Mesendoderm (in vitro differentiated cells): Measurements from ENCODE around the gene MSRB3.

Source experiments
- DNase-seq: peaks from one replicate; pipeline ENCODE4 v3.0.0; 2013
- H2AK5ac ChIP-seq: 2 replicates; pipeline ENCODE4 v1.6.1; 2013; ENCODE audit warnings: low read length, inconsistent platforms
- H2BK120ac ChIP-seq: 2 replicates; pipeline ENCODE4 v1.6.1; 2013; ENCODE audit warnings: low read depth, mild to moderate bottlenecking, low read length, moderate library complexity, mixed read lengths
- H2BK15ac ChIP-seq: replicated peaks from 2 replicates; pipeline ENCODE4 v1.6.1; 2013; ENCODE audit warnings: low read depth, mild to moderate bottlenecking, moderate library complexity
- H2BK5ac ChIP-seq: 2 replicates; pipeline ENCODE4 v1.6.1; 2013; ENCODE audit warnings: low read length, inconsistent platforms
- H3K18ac ChIP-seq: 2 replicates; pipeline ENCODE4 v1.6.1; 2013; ENCODE audit warnings: mild to moderate bottlenecking, low read length, mixed read lengths
- H3K23ac ChIP-seq: one replicate; pipeline ENCODE4 v1.6.1; 2013; ENCODE audit warnings: low read length
- H3K27ac ChIP-seq: 2 replicates; pipeline ENCODE4 v1.5.1; 2013; ENCODE audit warnings: low read depth, mild to moderate bottlenecking, inconsistent platforms, low read length, moderate library complexity
- H3K27me3 ChIP-seq: 2 replicates; pipeline ENCODE4 v1.6.1; 2013; ENCODE audit warnings: low read length, control low read depth, mild to moderate bottlenecking, inconsistent platforms; ENCODE audit not compliant: insufficient read depth, poor library complexity
- H3K36me3 ChIP-seq: 2 replicates; pipeline ENCODE4 v1.6.1; 2013; ENCODE audit warnings: low read length, inconsistent platforms; ENCODE audit not compliant: control insufficient read depth, insufficient read depth
- H3K4ac ChIP-seq: one replicate; pipeline ENCODE4 v1.6.1; 2013; ENCODE audit warnings: low read depth, mild to moderate bottlenecking, low read length, moderate library complexity
- H3K4me1 ChIP-seq: 2 replicates; pipeline ENCODE4 v1.6.1; 2013; ENCODE audit warnings: low read depth, low read length, inconsistent platforms; ENCODE audit not compliant: control insufficient read depth
- H3K4me2 ChIP-seq: 2 replicates; pipeline ENCODE4 v1.6.1; 2013; ENCODE audit warnings: low read length
- H3K4me3 ChIP-seq: 2 replicates; pipeline ENCODE4 v1.5.1; 2013; ENCODE audit warnings: mild to moderate bottlenecking, low read length
- H3K56ac ChIP-seq: one replicate; pipeline ENCODE4 v1.6.1; 2013; ENCODE audit warnings: low read length
- H3K79me1 ChIP-seq: 2 replicates; pipeline ENCODE4 v1.6.1; 2013; ENCODE audit warnings: low read length, inconsistent platforms
- H3K79me2 ChIP-seq: 2 replicates; pipeline ENCODE4 v1.6.1; 2013; ENCODE audit warnings: mild to moderate bottlenecking, low read length; ENCODE audit not compliant: control insufficient read depth, insufficient read depth
- H3K9ac ChIP-seq: 2 replicates; pipeline ENCODE4 v1.6.1; 2013; ENCODE audit warnings: low read length, inconsistent platforms
- H4K5ac ChIP-seq: one replicate; pipeline ENCODE4 v1.6.1; 2013; ENCODE audit warnings: low read length
- H4K8ac ChIP-seq: one replicate; pipeline ENCODE4 v1.6.1; 2013; ENCODE audit warnings: low read depth, mild to moderate bottlenecking, control low read depth, low read length, moderate library complexity
- WGBS: extraction: QIAGEN DNeasy Blood & Tissue Kit; methylation state at CpG from one replicate; pipeline ENCODE4 v1.1.7; 2013; ENCODE audit warnings: low lambda C conversion rate, missing lambda C conversion rate; ENCODE audit not compliant: insufficient coverage; ENCODE audit errors: extremely low coverage; 5-methylcytosine and 5-hydroxymethylcytosine counted together

The MSRB3 gene

DNA sequence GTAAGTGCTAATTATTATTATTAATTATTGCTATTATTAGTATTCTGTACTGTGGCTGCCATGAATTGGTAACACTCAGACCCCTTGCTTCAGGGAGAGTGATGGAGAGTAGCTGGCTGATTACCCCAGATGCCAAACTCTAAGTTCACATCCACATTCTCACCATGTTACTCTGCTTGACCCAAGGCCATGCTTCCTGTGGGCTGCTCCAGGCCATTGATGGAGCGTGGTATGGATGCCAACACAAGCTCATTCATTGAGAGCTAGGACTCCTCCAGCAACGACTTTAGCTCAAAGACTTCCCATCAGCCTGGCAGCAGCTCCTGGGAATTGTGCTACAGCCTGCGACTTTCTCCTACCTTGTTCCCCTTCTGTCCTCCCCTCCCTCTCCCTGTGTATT is 233.4 kb downstream of the MSRB3 start:
- WGBS, result no CpG with 5 or more reads among the region's 3 CpGs
- DNase-seq, result no peak
- no peak overlapping the region for H3K18ac ChIP-seq

More for the DNA sequence above, 233.4 kb downstream of the MSRB3 start:
- H3K36me3 ChIP-seq, result no peaks in the 10 kb centered on the region
- no peak overlapping the region for H2BK5ac ChIP-seq
- H3K27me3 ChIP-seq, result no peaks in the 10 kb centered on the region
- no peak overlapping the region for H3K4me2 ChIP-seq
- no peak overlapping the region for H3K9ac ChIP-seq
- no peak overlapping the region for H3K23ac ChIP-seq
- H3K56ac ChIP-seq, result no peak overlapping the region
- no peaks in the 10 kb centered on the region for H3K79me2 ChIP-seq
- no peak overlapping the region for H2AK5ac ChIP-seq
- H4K8ac ChIP-seq, result no peak overlapping the region
- H3K4ac ChIP-seq, result no peak overlapping the region
- H3K4me3 ChIP-seq, result no peak overlapping the region
- no peak overlapping the region for H2BK15ac ChIP-seq
- no peak overlapping the region for H2BK120ac ChIP-seq
- peaks cover 3% of the 10 kb centered on the region for H3K4me1 ChIP-seq
- no peak overlapping the region for H4K5ac ChIP-seq
- no peak overlapping the region for H3K27ac ChIP-seq
- no peaks in the 10 kb centered on the region for H3K79me1 ChIP-seq
